IPS DF 4.7 (cell line): ENCODE measurements around the gene TRIM29.

Source experiments
- DNase-seq: peaks from one replicate; pipeline ENCODE4 v3.0.0-alpha.2; 2013; ENCODE audit warnings: low spot score; ENCODE audit errors: extremely low read depth

The TRIM29 gene

GRCh38 chr11:120063686-120064340, 74.1 kb downstream of the TRIM29 start:
- no peak for DNase-seq

- DNase-seq: no peak
Measured at GRCh38 chr11:120062561-120062930, 75.4 kb downstream of the TRIM29 start.

- DNase-seq: no peak
Measured at GRCh38 chr11:120061761-120062560, 76.0 kb downstream of the TRIM29 start.
